K562 (cell line): ENCODE measurements around the gene CRACR2B. TPM values are rescaled to one million over a fixed set of nuclear protein-coding genes. Genes with fewer than 3 reads are reported as not detected.

Experiments used
- CTCFL ChIP-seq: IDR thresholded peaks from 2 replicates; pipeline ENCODE4 v1.6.1; 2011; ENCODE audit warnings: borderline replicate concordance, low read depth, mild to moderate bottlenecking, moderate library complexity, low read length; ENCODE audit not compliant: insufficient read depth, poor library complexity, severe bottlenecking
- FOS ChIP-seq: IDR thresholded peaks from 3 replicates; pipeline ENCODE4 v1.6.1; 2011; ENCODE audit not compliant: insufficient read length; ENCODE audit errors: extremely low read depth
- GTF2E2 ChIP-seq: fragments of 200-800 bp; sonication (Bioruptor generic); IDR thresholded peaks from 2 replicates; pipeline ENCODE4 v1.6.1; 2016; ENCODE audit warnings: missing genetic modification characterization, missing compliant biosample characterization
- MCM3 ChIP-seq: fragments of 450-650 bp; IDR thresholded peaks from 2 replicates; pipeline ENCODE4 v1.6.1; 2016
- ZBTB11 ChIP-seq, 3 experiments: fragments of 200-800 bp in 1 of 3; fragments of 250-450 bp in 1 of 3; fragments of 450-650 bp in 1 of 3; sonication (Bioruptor Pico) in 1 of 3; sonication (Bioruptor generic) in 1 of 3; formaldehyde crosslinking in 1 of 3; IDR thresholded peaks; 2 replicates each; pipeline versions ENCODE4 v1.6.1 to v1.8.0; 2016 to 2022; ENCODE audit warnings: mild to moderate bottlenecking in 2 of 3, missing genetic modification characterization in 2 of 3, missing compliant biosample characterization in 1 of 3, moderate library complexity in 1 of 3
- ZNF511 ChIP-seq: sonication (generic); formaldehyde crosslinking; IDR thresholded peaks from 2 replicates; pipeline ENCODE4 v1.8.0; 2022; ENCODE audit warnings: mild to moderate bottlenecking, missing genetic modification reagents
- ZNF785 ChIP-seq: fragments of 250-450 bp; sonication (Bioruptor Pico); IDR thresholded peaks from 2 replicates; pipeline ENCODE4 v1.4.0; 2020; ENCODE audit warnings: mild to moderate bottlenecking
- polyA plus RNA-seq, 8 experiments: library from polyadenylated mRNA; depleted of rRNA in 4 of 8; stranded (reverse) in 5 of 8; unstranded in 3 of 8; fragments of >200 nt; fragmentation: Nextera tagmentation in 2 of 8; fragmentation: Illumina TruSeq in 1 of 8; extraction: Ambion mirVana in 2 of 8; extraction: Trizol in 1 of 8; gene quantifications; 2 replicates each; pipeline versions ENCODE4 v1.2.1 to v1.2.3, GENCODE V29; 2011 to 2014; ENCODE audit warnings: inconsistent platforms in 1 of 8, missing spikeins in 1 of 8
- total RNA-seq, 7 experiments: library from RNA; depleted of rRNA in 6 of 7; stranded (reverse); fragments of >200 nt in 6 of 7; fragmentation: Illumina TruSeq in 2 of 7; extraction: Trizol in 2 of 7; gene quantifications; 2 replicates each; pipeline versions ENCODE4 v1.2.1 to v1.2.3, GENCODE V29; 2011 to 2021; ENCODE audit warnings: low replicate concordance in 1 of 7
- TF ChIP-seq, protein P1 (sequence below): fragments of 450-650 bp; IDR thresholded peaks from 2 replicates; pipeline ENCODE4 v1.6.1; 2017; ENCODE audit warnings: antibody characterized with exemption, mild to moderate bottlenecking
- TF ChIP-seq, protein P2 (sequence below): fragments of 250-450 bp; sonication (Bioruptor Pico); IDR thresholded peaks from 2 replicates; pipeline ENCODE4 v1.4.0; 2020

CRACR2B gene
- total and polyA plus RNA-seq, 9 of the 15 experiments (the other 6 are each of a cell fraction or from before 2014, with no cell fraction given): 0.10 to 51.0 (median 6.0) TPM

DNA sequence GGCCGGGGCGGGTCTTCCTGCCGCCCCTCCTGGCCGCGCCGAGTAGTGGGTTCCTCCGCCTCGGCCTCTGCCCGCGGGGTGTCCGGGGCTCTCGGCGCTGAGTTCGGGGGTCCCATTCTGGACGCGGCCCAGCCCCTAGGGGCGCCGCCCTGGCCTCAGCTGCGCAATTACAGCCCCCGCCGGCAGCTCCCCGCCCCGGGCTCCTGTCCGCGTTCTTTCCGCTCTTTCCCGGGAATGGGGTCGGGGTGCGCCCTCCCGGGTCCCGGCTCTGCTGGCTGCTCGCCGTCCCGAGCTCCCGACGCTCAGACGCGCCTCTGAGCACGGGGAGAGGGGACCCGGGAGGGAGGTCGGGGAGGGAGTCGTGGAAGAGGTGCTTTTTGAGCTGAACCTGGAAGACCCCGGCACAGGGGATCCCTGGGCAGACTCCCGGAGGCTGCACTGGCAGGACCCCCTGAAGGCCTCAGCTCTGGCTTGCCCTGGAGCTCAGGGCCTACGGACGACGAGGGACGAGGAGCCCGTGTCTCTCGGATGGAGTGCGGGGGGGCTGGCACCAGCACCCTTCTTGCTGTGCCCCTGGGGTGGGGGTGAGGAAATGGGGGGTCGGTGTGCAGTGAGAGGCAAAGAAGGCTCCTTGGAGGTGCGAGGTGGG, 15.5 kb downstream of the CRACR2B start (continued):
- TF ChIP-seq, protein P1, sequence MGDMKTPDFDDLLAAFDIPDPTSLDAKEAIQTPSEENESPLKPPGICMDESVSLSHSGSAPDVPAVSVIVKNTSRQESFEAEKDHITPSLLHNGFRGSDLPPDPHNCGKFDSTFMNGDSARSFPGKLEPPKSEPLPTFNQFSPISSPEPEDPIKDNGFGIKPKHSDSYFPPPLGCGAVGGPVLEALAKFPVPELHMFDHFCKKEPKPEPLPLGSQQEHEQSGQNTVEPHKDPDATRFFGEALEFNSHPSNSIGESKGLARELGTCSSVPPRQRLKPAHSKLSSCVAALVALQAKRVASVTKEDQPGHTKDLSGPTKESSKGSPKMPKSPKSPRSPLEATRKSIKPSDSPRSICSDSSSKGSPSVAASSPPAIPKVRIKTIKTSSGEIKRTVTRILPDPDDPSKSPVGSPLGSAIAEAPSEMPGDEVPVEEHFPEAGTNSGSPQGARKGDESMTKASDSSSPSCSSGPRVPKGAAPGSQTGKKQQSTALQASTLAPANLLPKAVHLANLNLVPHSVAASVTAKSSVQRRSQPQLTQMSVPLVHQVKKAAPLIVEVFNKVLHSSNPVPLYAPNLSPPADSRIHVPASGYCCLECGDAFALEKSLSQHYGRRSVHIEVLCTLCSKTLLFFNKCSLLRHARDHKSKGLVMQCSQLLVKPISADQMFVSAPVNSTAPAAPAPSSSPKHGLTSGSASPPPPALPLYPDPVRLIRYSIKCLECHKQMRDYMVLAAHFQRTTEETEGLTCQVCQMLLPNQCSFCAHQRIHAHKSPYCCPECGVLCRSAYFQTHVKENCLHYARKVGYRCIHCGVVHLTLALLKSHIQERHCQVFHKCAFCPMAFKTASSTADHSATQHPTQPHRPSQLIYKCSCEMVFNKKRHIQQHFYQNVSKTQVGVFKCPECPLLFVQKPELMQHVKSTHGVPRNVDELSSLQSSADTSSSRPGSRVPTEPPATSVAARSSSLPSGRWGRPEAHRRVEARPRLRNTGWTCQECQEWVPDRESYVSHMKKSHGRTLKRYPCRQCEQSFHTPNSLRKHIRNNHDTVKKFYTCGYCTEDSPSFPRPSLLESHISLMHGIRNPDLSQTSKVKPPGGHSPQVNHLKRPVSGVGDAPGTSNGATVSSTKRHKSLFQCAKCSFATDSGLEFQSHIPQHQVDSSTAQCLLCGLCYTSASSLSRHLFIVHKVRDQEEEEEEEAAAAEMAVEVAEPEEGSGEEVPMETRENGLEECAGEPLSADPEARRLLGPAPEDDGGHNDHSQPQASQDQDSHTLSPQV: no peak
- no peak for TF ChIP-seq GTF2E2 (tag)
- TF ChIP-seq, protein P2, sequence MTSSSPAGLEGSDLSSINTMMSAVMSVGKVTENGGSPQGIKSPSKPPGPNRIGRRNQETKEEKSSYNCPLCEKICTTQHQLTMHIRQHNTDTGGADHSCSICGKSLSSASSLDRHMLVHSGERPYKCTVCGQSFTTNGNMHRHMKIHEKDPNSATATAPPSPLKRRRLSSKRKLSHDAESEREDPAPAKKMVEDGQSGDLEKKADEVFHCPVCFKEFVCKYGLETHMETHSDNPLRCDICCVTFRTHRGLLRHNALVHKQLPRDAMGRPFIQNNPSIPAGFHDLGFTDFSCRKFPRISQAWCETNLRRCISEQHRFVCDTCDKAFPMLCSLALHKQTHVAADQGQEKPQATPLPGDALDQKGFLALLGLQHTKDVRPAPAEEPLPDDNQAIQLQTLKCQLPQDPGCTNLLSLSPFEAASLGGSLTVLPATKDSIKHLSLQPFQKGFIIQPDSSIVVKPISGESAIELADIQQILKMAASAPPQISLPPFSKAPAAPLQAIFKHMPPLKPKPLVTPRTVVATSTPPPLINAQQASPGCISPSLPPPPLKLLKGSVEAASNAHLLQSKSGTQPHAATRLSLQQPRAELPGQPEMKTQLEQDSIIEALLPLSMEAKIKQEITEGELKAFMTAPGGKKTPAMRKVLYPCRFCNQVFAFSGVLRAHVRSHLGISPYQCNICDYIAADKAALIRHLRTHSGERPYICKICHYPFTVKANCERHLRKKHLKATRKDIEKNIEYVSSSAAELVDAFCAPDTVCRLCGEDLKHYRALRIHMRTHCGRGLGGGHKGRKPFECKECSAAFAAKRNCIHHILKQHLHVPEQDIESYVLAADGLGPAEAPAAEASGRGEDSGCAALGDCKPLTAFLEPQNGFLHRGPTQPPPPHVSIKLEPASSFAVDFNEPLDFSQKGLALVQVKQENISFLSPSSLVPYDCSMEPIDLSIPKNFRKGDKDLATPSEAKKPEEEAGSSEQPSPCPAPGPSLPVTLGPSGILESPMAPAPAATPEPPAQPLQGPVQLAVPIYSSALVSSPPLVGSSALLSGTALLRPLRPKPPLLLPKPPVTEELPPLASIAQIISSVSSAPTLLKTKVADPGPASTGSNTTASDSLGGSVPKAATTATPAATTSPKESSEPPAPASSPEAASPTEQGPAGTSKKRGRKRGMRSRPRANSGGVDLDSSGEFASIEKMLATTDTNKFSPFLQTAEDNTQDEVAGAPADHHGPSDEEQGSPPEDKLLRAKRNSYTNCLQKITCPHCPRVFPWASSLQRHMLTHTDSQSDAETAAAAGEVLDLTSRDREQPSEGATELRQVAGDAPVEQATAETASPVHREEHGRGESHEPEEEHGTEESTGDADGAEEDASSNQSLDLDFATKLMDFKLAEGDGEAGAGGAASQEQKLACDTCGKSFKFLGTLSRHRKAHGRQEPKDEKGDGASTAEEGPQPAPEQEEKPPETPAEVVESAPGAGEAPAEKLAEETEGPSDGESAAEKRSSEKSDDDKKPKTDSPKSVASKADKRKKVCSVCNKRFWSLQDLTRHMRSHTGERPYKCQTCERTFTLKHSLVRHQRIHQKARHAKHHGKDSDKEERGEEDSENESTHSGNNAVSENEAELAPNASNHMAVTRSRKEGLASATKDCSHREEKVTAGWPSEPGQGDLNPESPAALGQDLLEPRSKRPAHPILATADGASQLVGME (CRISPR knock-in tag): no peak
- TF ChIP-seq ZNF511 (CRISPR knock-in tag): no peak
- no peak for TF ChIP-seq ZNF785 (CRISPR knock-in tag)
- no peak for TF ChIP-seq FOS
- 0 out of 6 replicates have a peak, but pooled peaks of 1 of the 3 experiments have one; percentile 25 for TF ChIP-seq ZBTB11 (CRISPR knock-in tag; IDR thresholded peaks at IDR 0.05)
- no peak for TF ChIP-seq CTCFL
- TF ChIP-seq MCM3: no peak
